GM21515 (cell line): ENCODE data around the gene SYT7.
"Not testable (repeated sequence)": the region's sequence is repeated elsewhere in the genome, so short reads cannot be mapped to it uniquely, and the experiment has no call there.

Source experiments
- ATAC-seq: cut with Tn5 transposase; IDR thresholded peaks from one replicate; pipeline ENCODE4 v1.9.1; 2021; ENCODE audit not compliant: unreplicated experiment

SYT7 gene, protein sequence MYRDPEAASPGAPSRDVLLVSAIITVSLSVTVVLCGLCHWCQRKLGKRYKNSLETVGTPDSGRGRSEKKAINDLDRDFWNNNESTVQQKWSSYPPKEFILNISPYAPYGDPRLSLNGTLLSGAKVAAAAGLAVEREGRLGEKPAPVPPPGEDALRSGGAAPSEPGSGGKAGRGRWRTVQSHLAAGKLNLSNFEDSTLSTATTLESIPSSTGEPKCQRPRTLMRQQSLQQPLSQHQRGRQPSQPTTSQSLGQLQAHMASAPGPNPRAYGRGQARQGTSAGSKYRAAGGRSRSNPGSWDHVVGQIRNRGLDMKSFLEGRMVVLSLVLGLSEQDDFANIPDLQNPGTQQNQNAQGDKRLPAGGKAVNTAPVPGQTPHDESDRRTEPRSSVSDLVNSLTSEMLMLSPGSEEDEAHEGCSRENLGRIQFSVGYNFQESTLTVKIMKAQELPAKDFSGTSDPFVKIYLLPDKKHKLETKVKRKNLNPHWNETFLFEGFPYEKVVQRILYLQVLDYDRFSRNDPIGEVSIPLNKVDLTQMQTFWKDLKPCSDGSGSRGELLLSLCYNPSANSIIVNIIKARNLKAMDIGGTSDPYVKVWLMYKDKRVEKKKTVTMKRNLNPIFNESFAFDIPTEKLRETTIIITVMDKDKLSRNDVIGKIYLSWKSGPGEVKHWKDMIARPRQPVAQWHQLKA

GRCh38 chr11:61581030-61581928 lies at the start of gene SYT7:
Gene SYT7, minus strand, starts transcription at chr11:61581076. Its CDS starts 256 bp downstream, at chr11:61580820.
- peak; percentile 79 for ATAC-seq

DNA sequence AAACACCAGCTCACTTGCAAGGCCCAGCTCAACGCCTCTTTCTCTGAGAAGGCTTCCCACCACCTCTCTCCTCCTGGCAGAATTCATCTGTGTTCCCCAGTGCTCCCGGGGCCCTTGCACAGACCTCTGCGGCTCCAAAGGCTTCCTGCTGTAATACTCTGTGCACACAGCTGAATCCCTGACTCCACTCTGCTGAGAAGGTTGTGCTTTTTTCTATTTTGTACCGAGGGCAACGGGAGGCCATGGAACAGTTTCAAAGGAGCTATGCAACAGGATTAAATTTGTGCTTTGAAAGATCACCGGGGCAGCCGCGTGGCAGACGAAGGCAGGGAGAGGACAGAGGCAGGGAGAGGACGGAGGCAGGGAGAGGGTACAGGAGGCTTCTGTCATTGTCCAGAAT lies 49.2 kb upstream of the SYT7 start:
- ATAC-seq = no peak

DNA sequence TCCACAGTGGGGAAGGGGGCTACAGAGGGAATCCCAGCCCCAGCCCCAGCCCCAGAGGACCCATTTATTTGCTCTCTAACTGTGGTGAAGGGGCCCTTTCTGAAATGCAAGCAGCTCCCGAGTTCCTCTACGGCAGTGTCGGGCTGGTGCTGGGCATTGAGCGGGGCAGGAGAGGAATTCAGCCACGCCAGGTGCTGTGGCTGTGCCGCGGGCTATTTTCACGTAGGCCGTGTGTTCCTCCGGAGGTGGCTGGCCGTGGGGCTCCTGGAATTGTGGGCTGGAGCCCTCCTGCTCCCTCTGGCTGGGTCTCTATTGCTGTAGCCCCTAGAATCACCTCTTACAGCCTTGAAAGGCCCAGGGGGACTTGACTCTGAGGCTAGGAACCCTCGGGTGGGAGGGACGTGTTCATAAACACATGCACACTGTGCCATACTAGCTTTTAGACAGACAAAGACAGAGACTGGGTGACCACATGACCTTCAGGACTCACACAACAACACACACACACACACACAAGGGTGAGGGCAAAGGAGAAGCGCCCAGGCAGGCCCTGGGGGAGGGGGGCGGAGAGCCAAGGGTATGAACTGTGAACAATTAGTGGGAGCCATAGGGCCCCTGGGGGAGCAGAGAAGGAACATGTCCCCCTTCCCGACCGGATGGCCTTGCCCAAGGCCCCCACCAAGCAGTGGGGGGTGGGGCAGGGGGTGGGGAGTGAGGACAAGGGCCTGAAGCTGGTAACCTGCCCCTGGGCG lies 48.4 kb upstream of the SYT7 start:
- no peak for ATAC-seq

DNA sequence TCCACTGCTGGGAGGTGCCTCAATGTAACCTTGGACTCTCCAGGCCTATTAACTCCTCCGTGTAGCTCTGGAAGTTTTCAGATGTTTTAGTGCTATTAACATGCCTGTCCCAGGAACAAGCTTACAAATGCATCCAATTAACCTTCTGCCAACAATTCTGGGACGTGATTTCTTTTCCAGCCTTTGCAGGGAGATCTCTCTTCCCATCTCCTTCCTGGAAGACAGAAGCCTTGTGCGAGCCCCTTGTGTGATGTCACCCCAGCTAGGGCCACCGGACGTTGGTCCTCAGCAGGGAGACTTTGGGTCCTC lies 47.7 kb upstream of the SYT7 start:
- no peak for ATAC-seq

DNA sequence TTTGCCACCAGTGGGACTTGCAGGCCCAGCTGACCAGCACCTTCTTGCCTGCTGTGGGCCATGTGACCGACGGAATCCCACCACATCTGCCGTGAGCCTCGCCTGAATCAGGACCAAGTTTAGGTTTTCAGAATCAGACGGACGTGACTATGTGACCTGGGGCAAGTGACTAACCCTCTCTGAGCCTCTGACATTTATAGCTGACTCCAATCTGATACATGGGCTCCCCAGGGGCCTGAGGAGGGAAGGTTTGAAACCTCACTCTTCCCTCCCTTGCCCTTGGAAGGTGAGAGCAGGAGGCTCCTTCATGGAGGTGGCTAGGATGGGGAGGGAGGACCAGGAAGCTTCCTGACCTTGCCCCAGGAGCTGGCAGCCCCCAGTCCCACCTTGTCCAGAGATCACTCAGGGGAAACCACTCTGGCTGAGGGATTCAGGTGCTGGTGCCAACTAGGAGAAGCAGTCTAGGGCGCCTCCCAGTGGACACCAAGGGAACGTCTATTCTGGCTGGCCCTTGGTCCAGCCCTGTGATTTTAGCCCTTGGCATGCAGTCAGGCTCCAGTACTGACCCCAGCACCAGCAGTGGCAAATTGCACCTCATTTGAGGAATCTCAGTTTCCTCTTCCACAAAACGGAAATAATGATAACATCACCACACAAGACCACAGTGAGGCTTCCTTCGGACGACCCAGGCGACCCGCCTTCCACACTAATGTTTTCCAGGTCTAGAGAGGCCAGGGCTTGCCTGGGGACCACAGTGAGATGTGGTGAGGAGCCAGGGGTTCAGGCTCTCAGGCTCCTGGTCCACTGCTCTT lies 47.2 kb upstream of the SYT7 start:
- no peak for ATAC-seq

GRCh38 chr11:61626580-61627380 lies 45.9 kb upstream of the SYT7 start:
- ATAC-seq = no peak

DNA sequence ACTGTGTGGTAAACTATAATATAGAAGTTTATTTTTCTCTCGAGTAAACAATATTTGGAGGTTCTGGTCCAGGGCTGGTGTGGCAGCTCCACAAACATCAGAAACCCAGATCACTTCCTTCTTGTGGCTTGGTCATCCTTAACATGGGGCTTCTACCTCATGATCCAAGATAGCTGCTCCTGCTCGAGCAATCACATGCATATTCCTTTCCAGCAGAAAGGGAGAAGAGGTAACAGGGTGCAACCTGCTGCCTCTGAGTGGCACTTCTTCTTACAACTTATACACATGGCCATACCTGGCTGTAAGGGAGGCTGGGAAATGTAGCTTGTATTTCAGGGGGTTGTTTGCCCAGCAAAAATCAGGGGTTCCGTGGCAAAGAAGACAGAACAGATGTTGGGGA lies 44.6 kb upstream of the SYT7 start:
- no peak for ATAC-seq

GRCh38 chr11:61621917-61622585 lies 41.2 kb upstream of the SYT7 start:
- ATAC-seq = no peak

GRCh38 chr11:61619471-61620226 lies 38.8 kb upstream of the SYT7 start:
- no peak for ATAC-seq

GRCh38 chr11:61618978-61619377 lies 38.1 kb upstream of the SYT7 start:
- no peak for ATAC-seq

GRCh38 chr11:61617515-61617914 lies 36.6 kb upstream of the SYT7 start:
- no peak for ATAC-seq

- no peak for ATAC-seq
These were observed 35.6 kb upstream of the SYT7 start for GRCh38 chr11:61616434-61616833.

DNA sequence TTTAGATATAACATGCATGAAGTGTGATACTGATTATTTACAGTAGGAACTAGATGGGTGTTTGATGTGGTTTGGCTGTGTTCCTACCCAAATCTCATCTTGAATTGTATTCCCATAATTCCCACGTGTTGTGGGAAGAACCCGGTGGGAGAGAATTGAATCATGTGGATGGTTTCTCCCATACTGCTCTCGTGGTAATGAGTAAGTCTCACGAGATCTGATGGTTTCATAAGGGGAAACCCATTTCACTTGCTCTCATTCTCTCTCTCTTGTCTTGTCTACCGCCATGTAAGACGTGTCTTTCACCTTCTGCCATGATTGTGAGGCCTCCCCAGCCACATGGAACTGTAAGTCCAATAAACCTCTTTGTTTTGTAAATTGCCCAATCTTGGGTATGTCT lies 33.9 kb upstream of the SYT7 start:
- not testable (repeated sequence) for ATAC-seq

DNA sequence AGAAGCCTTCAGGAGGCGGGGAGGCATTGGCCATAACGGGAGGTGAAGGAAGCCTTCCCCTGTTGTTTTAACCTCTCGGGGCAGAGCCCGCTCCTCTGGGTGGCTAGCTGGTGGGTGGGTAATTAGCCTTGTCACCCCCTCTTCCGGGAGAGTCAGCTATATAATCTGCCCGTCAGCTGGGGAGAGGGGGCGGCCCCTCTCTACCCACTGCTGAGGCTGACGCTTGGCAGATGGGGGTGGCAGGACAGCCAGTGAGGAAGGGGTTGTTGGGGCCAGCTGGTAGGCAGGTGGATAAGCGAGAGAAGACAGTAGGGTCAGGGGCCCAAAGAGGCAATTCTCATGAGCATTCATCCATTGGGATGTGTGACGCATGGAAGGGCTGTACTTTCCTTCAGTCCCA lies 33.0 kb upstream of the SYT7 start:
- no peak for ATAC-seq

DNA sequence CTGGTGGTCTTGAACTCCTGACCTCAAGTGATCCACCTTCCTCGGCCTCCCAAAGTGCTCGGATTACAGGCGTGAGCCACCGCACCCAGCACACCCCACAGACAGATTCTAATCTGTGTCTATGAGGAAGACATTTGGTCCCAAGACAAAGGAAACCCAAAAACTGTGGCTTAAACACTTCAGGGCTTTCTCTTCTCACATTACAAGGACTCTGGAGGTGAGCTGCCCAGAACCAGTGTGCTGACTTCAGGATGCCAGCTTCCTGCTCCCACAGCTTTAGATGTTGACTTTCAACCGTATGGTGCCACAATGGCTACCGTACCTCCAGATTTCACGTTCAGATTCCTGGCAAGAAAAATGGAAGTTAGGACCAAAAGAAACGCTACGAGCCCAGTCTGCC lies 32.2 kb upstream of the SYT7 start:
- ATAC-seq = no peak

- ATAC-seq = no peak
These were observed 30.4 kb upstream of the SYT7 start for GRCh38 chr11:61611309-61611708.

- no peak for ATAC-seq
These were observed 30.0 kb upstream of the SYT7 start for GRCh38 chr11:61610905-61611304.

DNA sequence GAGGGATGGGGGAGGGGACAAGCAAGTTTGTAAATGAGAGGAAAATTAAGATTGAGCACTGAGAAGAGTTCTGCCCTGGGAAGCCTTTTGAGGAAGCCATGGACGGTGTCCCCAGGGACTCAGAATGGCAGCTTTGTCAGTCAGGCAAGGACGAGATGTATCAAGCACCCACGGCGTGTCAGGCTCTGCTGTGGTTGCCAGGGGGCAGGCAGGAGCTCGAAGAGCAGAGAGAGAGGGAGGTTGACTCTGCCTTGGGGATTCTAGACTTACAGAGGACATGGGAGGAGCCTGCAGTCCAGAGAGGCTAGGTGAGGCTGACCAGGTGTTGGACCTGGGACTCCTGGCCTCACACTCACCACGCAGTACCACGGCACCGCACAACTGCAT lies 29.1 kb upstream of the SYT7 start:
- no peak for ATAC-seq
